ENCODE measurements around the gene KCNN4. TPM values are rescaled to one million over a fixed set of nuclear protein-coding genes. Genes with fewer than 3 reads are reported as not detected.

KCNN4 gene
- total and polyA plus RNA-seq, 2 donors from 2014 or later: 0.80 to 6.1 TPM

GRCh38 chr19:43779820-43780219, 953 bp downstream of the KCNN4 start:
- Histone ChIP-seq H3K27ac (ENCODE audit: low read depth in 2 of 2, low read length in 2 of 2) (no peak overlapping the region), H3K36me3 (ENCODE audit: control insufficient read depth in 2 of 3, insufficient read depth in 3 of 3, low read length in 3 of 3) (no peaks in the 10 kb centered on the region), H3K27me3 (ENCODE audit: control insufficient read depth, insufficient read depth, low read length) (no peaks in the 10 kb centered on the region), H3K9ac (ENCODE audit: low read length in 3 of 3) (no peak overlapping the region), H3K4me1 (ENCODE audit: control insufficient read depth in 2 of 3, insufficient read depth in 2 of 3, low read depth in 1 of 3, low read length in 3 of 3) (no peaks in the 10 kb centered on the region), H3K9me3 (ENCODE audit: control insufficient read depth in 2 of 3, insufficient read depth in 1 of 3, low read length in 3 of 3) (no peaks in the 10 kb centered on the region), H3K4me3 (ENCODE audit: low read length in 3 of 3) (no peak overlapping the region)
- DNase-seq: no peak
- TF ChIP-seq, protein P1, sequence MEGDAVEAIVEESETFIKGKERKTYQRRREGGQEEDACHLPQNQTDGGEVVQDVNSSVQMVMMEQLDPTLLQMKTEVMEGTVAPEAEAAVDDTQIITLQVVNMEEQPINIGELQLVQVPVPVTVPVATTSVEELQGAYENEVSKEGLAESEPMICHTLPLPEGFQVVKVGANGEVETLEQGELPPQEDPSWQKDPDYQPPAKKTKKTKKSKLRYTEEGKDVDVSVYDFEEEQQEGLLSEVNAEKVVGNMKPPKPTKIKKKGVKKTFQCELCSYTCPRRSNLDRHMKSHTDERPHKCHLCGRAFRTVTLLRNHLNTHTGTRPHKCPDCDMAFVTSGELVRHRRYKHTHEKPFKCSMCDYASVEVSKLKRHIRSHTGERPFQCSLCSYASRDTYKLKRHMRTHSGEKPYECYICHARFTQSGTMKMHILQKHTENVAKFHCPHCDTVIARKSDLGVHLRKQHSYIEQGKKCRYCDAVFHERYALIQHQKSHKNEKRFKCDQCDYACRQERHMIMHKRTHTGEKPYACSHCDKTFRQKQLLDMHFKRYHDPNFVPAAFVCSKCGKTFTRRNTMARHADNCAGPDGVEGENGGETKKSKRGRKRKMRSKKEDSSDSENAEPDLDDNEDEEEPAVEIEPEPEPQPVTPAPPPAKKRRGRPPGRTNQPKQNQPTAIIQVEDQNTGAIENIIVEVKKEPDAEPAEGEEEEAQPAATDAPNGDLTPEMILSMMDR (IDR thresholded peaks at IDR 0.05; ENCODE audit: borderline replicate concordance, extremely low read depth, insufficient read depth): no peak
- FAIRE-seq: no peak
- intact Hi-C loops (cut with DNase I): no loop called here

GRCh38 chr19:43779147-43779819, 1.5 kb downstream of the KCNN4 start:
- Histone ChIP-seq H3K9me3 (ENCODE audit: control insufficient read depth in 2 of 3, insufficient read depth in 1 of 3, low read length in 3 of 3) (no peaks in the 10 kb centered on the region), H3K36me3 (ENCODE audit: control insufficient read depth in 2 of 3, insufficient read depth in 3 of 3, low read length in 3 of 3) (no peaks in the 10 kb centered on the region), H3K9ac (ENCODE audit: low read length in 3 of 3) (no peak overlapping the region), H3K27ac (ENCODE audit: low read depth in 2 of 2, low read length in 2 of 2) (no peak overlapping the region), H3K4me1 (ENCODE audit: control insufficient read depth in 2 of 3, insufficient read depth in 2 of 3, low read depth in 1 of 3, low read length in 3 of 3) (peaks cover 0 to 3% (median 0%) of the 10 kb centered on the region in 3 donors), H3K27me3 (ENCODE audit: control insufficient read depth, insufficient read depth, low read length) (no peaks in the 10 kb centered on the region), H3K4me3 (ENCODE audit: low read length in 3 of 3) (no peak overlapping the region)
- TF ChIP-seq, protein P1 (IDR thresholded peaks at IDR 0.05; ENCODE audit: borderline replicate concordance, extremely low read depth, insufficient read depth): no peak
- intact Hi-C loops (cut with DNase I): no loop called here
- DNase-seq: peak in 1 of 5 donors; percentile 76
- FAIRE-seq: no peak

- TF ChIP-seq, protein P1 (IDR thresholded peaks at IDR 0.05; ENCODE audit: borderline replicate concordance, extremely low read depth, insufficient read depth): no peak
- no peaks in the 10 kb centered on the region for H3K9me3 ChIP-seq (ENCODE audit: control insufficient read depth in 2 of 3, insufficient read depth in 1 of 3, low read length in 3 of 3)
- no peak overlapping the region for H3K27ac ChIP-seq (ENCODE audit: low read depth in 2 of 2, low read length in 2 of 2)
- no peak overlapping the region for H3K9ac ChIP-seq (ENCODE audit: low read length in 3 of 3)
- H3K36me3 ChIP-seq (ENCODE audit: control insufficient read depth in 2 of 3, insufficient read depth in 3 of 3, low read length in 3 of 3): no peaks in the 10 kb centered on the region
- no peak for FAIRE-seq
- H3K4me1 ChIP-seq (ENCODE audit: control insufficient read depth in 2 of 3, insufficient read depth in 2 of 3, low read depth in 1 of 3, low read length in 3 of 3): peaks cover 0 to 5% (median 0%) of the 10 kb centered on the region in 3 donors
- no peaks in the 10 kb centered on the region for H3K27me3 ChIP-seq (ENCODE audit: control insufficient read depth, insufficient read depth, low read length)
- no peak overlapping the region for H3K4me3 ChIP-seq (ENCODE audit: low read length in 3 of 3)
- no peak for DNase-seq
- intact Hi-C loops (cut with DNase I): no loop called here
Measured at GRCh38 chr19:43778651-43779050, 2.1 kb downstream of the KCNN4 start.
